ENCODE data around the gene KL.

KL gene

DNA sequence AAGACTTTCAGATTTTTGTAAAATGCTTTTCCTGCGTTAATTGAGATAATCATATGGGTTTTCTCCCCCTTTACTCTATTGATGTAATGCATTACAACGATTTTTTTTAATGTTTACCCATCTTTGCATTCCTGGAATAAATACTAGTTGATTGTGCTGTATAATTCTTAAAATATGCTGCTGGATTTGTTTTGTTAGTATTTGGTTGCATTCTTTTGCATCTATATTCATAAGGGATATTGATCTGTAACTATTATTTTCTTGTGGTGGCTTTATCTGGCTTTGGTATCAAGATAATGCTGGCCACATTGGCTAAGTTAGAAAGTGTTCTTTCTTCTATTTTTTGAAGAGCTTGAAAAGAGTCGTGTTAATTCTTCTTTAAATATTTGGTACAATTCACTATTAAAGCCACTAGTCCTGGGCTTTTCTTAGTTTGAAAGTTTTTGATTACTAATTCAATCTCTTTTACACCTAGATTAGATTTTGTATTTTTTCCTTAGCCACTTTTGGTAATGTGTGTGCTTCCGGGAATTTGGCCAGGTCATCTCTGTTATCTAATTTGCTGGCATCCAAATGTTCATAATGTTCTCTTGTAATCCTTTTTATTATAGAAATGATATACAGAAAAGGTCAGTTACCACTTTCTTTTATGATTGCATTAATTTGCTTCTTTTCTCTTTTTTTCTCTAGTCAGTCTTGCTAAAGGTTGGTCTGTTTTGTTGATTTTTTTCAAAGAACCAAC, 29.8 kb downstream of the KL start:
- DNase-seq = no peak

DNA sequence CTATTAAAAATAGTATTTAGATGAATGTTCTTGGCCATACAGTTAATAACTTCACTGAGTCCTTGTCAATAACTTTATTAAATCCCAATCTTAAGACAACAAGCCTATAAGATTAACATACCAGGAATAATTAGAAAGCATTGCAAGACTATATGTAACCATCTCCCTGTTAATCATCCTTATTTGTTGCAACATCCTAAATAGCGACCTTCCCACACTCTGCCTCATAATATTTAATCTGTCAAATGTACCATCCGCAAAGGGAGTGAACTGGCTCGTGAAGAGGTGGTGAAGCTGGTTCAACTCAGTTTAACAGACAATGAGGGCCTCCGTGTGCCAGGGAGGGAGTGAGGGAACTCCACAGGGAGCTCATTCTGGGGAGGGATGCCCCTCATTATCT, 33.9 kb downstream of the KL start:
- no peak for DNase-seq

DNA sequence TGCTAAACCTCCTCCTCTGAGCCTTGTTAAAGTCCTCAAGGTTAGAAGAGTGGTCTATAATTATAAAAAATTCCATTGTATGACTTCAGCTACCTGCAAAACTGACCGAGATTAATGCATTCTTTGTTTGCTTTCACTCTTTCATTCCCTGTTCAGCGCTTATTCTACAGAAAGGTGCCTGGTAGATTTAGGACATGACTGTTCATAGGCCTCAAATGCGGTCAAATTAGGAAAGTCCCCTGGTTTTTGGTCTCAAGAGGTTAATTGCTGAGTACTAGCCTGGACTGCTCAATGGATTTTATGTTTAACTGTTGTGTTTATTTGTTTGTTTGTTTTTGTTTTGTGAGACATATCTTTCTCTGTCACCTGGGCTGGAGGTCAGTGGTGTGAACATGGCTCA, 35.4 kb downstream of the KL start:
- no peak for DNase-seq

- DNase-seq = no peak
These were observed 36.5 kb downstream of the KL start for GRCh38 chr13:33052506-33053280.

- no peak for DNase-seq
These were observed 37.3 kb downstream of the KL start for GRCh38 chr13:33053397-33054066.

DNA sequence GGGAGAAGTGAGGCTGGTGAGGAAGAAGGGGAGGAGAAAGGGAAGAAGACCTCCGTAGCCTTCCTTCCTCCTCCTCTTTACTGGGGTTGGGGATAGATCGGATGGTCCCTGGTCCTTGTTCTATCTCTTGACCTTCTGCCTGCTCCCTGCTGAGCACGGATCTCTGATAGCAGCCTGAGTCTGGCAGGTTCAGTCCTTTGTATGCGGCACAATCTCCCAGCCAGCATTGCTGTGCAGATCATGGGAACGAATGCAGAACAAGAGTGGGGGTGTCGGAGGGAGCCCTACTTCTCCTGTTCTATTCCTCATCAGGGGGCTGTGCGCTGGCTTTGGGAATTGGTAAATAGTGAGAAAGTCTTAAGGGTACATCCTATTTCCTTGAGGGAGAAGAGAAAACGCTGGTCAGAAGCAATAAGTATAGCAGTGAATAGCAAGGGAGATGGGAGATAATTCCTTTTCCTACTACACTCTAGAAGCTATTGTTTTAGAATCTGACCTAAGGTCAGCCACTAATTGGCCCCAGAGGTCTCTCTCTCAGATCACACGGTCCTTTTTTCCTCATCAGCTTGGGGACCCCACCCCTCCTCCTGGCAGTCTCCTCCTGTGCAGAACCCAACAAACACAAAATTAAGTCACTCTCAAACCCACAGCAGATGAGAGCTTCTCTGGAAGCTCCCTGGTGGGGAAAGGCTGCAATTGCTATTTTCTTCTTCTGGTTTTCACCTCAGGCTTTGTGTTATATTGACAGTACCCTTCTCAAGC, 41.0 kb downstream of the KL start:
- DNase-seq = no peak

DNA sequence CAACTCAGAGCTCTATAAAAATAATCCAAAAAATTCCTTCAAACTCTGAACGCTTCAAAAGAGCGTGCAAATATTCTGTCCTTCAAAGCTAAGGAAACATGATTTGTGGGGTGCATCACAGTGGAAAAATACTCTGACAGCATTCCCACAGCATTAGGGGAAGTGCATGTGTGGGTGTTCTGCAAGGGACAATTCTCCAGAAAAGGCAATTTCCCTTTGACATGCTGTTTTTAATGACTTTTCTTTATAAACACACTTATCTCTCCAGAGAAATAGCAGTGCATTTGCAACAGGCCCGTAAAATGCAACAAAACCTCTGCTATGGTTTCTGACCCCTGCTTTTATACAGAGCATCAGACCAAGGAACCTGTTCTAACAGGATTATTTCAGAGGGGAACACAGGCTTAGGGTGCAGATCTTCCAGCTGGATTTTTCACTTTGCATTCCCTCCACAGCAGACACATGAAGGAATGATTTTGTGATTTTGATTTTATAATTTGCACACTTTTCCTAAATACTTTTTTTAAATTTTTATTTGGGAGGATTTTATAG, 42.6 kb downstream of the KL start:
- no peak for DNase-seq

DNA sequence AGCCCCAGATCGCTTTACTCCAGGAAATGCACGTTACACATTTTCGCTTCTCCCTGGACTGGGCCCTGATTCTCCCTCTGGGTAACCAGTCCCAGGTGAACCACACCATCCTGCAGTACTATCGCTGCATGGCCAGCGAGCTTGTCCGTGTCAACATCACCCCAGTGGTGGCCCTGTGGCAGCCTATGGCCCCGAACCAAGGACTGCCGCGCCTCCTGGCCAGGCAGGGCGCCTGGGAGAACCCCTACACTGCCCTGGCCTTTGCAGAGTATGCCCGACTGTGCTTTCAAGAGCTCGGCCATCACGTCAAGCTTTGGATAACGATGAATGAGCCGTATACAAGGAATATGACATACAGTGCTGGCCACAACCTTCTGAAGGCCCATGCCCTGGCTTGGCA, 44.6 kb downstream of the KL start:
- DNase-seq = no peak

DNA sequence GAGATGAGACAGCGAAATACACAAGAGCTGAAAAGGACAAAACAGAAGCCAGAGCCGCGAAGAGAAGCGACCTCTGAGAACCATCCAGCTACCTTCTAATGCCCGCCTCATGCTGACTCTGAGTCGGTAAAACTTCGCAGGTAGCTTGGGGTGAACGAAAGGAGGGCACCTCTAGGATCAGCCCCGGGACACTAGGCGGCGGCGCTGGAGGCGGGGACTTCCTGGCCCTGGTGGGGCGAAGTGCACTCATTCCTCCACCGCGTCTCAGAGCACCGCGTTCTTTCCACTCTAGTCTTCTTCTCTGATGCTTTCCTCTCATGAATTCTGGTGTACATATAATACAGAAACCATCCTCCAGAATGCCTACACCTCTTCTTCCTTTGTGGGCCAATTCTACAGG, 50.1 kb downstream of the KL start:
- DNase-seq = no peak

DNA sequence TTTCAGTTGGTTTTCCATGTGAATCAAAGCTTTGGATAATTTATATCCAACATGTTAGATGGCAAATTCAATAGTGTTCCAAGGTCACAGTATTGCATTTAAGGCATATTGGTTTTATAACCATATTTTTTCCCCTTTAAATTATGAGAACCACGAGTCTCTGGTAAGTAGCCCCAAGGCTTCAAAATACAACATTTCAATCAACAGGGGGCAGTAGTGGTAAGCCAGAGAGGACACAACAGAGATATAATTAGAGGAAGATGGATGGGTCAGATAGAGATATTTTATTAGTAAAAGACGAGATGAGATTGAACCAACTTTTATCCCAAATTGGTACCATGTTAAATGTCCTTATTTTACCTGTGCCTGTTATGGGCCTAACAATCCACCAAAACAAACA, 53.1 kb downstream of the KL start:
- DNase-seq = no peak

GRCh38 chr13:33070713-33071112, 54.5 kb downstream of the KL start:
- DNase-seq = no peak

GRCh38 chr13:33072282-33072681, 56.1 kb downstream of the KL start:
- no peak for DNase-seq

GRCh38 chr13:33072759-33073158, 56.5 kb downstream of the KL start:
- DNase-seq = no peak

GRCh38 chr13:33073338-33073737, 57.1 kb downstream of the KL start:
- no peak for DNase-seq

GRCh38 chr13:33076001-33076992, 60.1 kb downstream of the KL start:
- no peak for DNase-seq

GRCh38 chr13:33078263-33078662, 62.0 kb downstream of the KL start:
- no peak for DNase-seq

- no peak for DNase-seq
These were observed 63.7 kb downstream of the KL start for GRCh38 chr13:33079960-33080359.

GRCh38 chr13:33080972-33081590, 64.9 kb downstream of the KL start:
- no peak for DNase-seq

DNA sequence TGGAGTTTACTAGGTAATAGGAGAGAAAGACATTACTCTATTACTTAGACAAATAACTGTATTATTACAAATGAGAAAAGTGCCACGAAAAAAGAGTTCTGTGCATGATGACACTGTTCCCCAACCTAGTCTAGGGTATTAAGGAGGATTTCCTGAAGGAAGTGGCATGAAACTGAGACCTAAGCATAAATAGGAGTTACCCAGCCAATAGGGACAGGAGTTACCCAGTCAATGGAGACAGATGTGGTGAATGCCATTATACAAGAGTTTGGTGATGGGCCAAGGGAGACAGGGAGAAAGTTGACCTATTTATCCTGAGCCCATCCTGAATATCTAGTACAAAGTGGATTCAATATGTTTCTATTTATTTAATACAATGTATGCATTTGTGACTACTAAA, 65.4 kb downstream of the KL start:
- no peak for DNase-seq

GRCh38 chr13:33083054-33083453, 66.8 kb downstream of the KL start:
- no peak for DNase-seq

GRCh38 chr13:33087091-33087490, 70.9 kb downstream of the KL start:
- no peak for DNase-seq
